ENCODE measurements around the gene TEX48. TPM values are rescaled to one million over a fixed set of nuclear protein-coding genes. Genes with fewer than 3 reads are reported as not detected.

Gene TEX48
- total RNA-seq, 2 experiments from 2014 or later: 0.70 to 0.80 TPM

GRCh38 chr9:114666401-114666800 lies 15.6 kb downstream of the TEX48 start:
- Mint-ChIP-seq H3K27me3 (peaks cover 16% of the 10 kb centered on the region), H3K9me3 (peaks cover 4% of the 10 kb centered on the region), H3K4me3 (no peak overlapping the region), H3K36me3 (no peaks in the 10 kb centered on the region), H3K27ac (no peak overlapping the region), H3K4me1 (peaks cover 17% of the 10 kb centered on the region)
- no peak for DNase-seq

GRCh38 chr9:114664181-114664580 lies 17.8 kb downstream of the TEX48 start:
- peaks cover 12% of the 10 kb centered on the region for H3K27me3 Mint-ChIP-seq
- no peak for DNase-seq
- H3K27ac Mint-ChIP-seq: no peak overlapping the region
- no peak overlapping the region for H3K4me3 Mint-ChIP-seq
- peaks cover 17% of the 10 kb centered on the region for H3K4me1 Mint-ChIP-seq
- H3K36me3 Mint-ChIP-seq: no peaks in the 10 kb centered on the region
- H3K9me3 Mint-ChIP-seq: no peaks in the 10 kb centered on the region

- H3K4me3 Mint-ChIP-seq: no peak overlapping the region
- H3K4me1 Mint-ChIP-seq: peaks cover 16% of the 10 kb centered on the region
- H3K27ac Mint-ChIP-seq: no peak overlapping the region
- no peaks in the 10 kb centered on the region for H3K9me3 Mint-ChIP-seq
- no peaks in the 10 kb centered on the region for H3K36me3 Mint-ChIP-seq
- H3K27me3 Mint-ChIP-seq: peaks cover 9% of the 10 kb centered on the region
- peak; percentile 62 for DNase-seq
Measured at GRCh38 chr9:114662081-114662989, 19.7 kb downstream of the TEX48 start.

- peak within 1 kb of the TSS; percentile 65 for H3K27ac Mint-ChIP-seq
- H3K4me1 Mint-ChIP-seq: peaks cover 15% of the 10 kb centered on the region
Measured at GRCh38 chr9:114657705-114658104, 24.3 kb downstream of the TEX48 start, which contains the start of gene TEX53. Gene TEX53 (minus strand): TSS chr9:114657805. CDS start chr9:114657774, 31 bp downstream.

GRCh38 chr9:114656301-114656700 lies 25.7 kb downstream of the TEX48 start:
- Mint-ChIP-seq H3K9me3 (no peaks in the 10 kb centered on the region), H3K27ac (no peak overlapping the region), H3K27me3 (no peaks in the 10 kb centered on the region), H3K4me3 (no peak overlapping the region), H3K36me3 (peaks cover 4% of the 10 kb centered on the region), H3K4me1 (peaks cover 17% of the 10 kb centered on the region)
- no peak for DNase-seq

More at GRCh38 chr9:114657705-114658104, 24.3 kb downstream of the TEX48 start, which contains the start of gene TEX53:
- Mint-ChIP-seq H3K9me3 (no peaks in the 10 kb centered on the region), H3K4me3 (no peak within 1 kb of the TSS), H3K36me3 (no peaks in the 10 kb centered on the region), H3K27me3 (peaks cover 4% of the 10 kb centered on the region)
- no peak for DNase-seq

DNA sequence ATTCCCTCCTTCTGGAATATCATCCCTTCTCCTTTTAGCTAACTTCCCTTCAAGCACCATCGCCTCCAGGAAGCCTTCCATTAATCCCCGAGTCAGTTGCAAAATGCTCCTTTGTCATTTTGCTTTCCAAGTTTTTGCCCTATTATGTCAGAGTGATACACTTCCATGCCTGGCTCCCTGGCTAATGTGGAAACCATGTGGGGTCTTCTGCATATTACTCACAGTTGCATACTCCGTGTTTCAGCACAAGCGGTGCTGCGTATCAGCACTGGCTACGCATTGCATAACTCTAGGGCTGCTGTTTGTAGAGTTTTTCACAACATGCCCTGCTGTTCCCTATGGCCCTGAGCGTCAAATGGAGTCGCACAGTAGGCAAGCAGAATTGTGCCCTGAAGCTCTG lies 26.3 kb downstream of the TEX48 start:
- DNase-seq: no peak
- no peaks in the 10 kb centered on the region for H3K27me3 Mint-ChIP-seq
- peaks cover 7% of the 10 kb centered on the region for H3K36me3 Mint-ChIP-seq
- H3K4me1 Mint-ChIP-seq: peaks cover 17% of the 10 kb centered on the region
- H3K9me3 Mint-ChIP-seq: no peaks in the 10 kb centered on the region
- H3K27ac Mint-ChIP-seq: no peak overlapping the region
- no peak overlapping the region for H3K4me3 Mint-ChIP-seq

- DNase-seq: peak; percentile 68
- H3K4me1 Mint-ChIP-seq: peaks cover 17% of the 10 kb centered on the region
- H3K27me3 Mint-ChIP-seq: no peaks in the 10 kb centered on the region
- peaks cover 15% of the 10 kb centered on the region for H3K36me3 Mint-ChIP-seq
- H3K9me3 Mint-ChIP-seq: no peaks in the 10 kb centered on the region
- no peak overlapping the region for H3K27ac Mint-ChIP-seq
- H3K4me3 Mint-ChIP-seq: no peak overlapping the region
Measured at GRCh38 chr9:114653556-114654159, 28.3 kb downstream of the TEX48 start.

GRCh38 chr9:114652776-114653555 lies 29.0 kb downstream of the TEX48 start:
- Mint-ChIP-seq H3K27ac (peak overlapping the region; percentile 28), H3K27me3 (no peaks in the 10 kb centered on the region), H3K9me3 (peaks cover 2% of the 10 kb centered on the region), H3K36me3 (peaks cover 21% of the 10 kb centered on the region), H3K4me3 (no peak overlapping the region), H3K4me1 (peaks cover 17% of the 10 kb centered on the region)
- DNase-seq: no peak

DNA sequence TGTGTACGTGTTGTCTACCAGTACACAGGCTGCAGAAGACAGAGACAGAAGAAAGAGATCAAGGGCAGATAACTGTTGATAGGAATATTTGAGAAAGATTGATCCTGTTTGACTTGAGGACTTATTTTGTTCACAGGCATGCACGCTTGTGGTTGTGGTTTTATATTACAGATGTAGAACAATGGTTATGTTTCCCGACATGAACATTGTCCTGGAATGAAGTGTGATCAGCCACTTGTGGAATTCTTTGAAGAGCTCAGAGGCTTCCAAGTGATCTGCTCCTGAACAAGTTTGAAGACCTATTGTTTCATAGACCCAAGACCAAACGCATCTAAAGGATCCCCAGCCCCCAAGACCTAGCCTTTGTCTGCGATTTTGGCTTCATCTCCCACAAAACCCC lies 38.1 kb downstream of the TEX48 start:
- no peak overlapping the region for H3K4me3 Mint-ChIP-seq
- no peak for DNase-seq
- H3K4me1 Mint-ChIP-seq: peaks cover 3% of the 10 kb centered on the region
- no peak overlapping the region for H3K27ac Mint-ChIP-seq
- peaks cover 44% of the 10 kb centered on the region for H3K36me3 Mint-ChIP-seq
- no peaks in the 10 kb centered on the region for H3K27me3 Mint-ChIP-seq
- peaks cover 5% of the 10 kb centered on the region for H3K9me3 Mint-ChIP-seq

GRCh38 chr9:114643001-114643400 lies 39.0 kb downstream of the TEX48 start:
- H3K4me1 Mint-ChIP-seq: peaks cover 3% of the 10 kb centered on the region
- H3K36me3 Mint-ChIP-seq: peaks cover 36% of the 10 kb centered on the region
- no peaks in the 10 kb centered on the region for H3K27me3 Mint-ChIP-seq
- no peak overlapping the region for H3K27ac Mint-ChIP-seq
- peaks cover 3% of the 10 kb centered on the region for H3K9me3 Mint-ChIP-seq
- DNase-seq: no peak
- no peak overlapping the region for H3K4me3 Mint-ChIP-seq

GRCh38 chr9:114641967-114642366 lies 40.0 kb downstream of the TEX48 start:
- H3K4me1 Mint-ChIP-seq: peaks cover 3% of the 10 kb centered on the region
- H3K4me3 Mint-ChIP-seq: no peak overlapping the region
- H3K9me3 Mint-ChIP-seq: no peaks in the 10 kb centered on the region
- no peaks in the 10 kb centered on the region for H3K27me3 Mint-ChIP-seq
- peak overlapping the region; percentile 49 for H3K27ac Mint-ChIP-seq
- peaks cover 33% of the 10 kb centered on the region for H3K36me3 Mint-ChIP-seq
- DNase-seq: no peak

DNA sequence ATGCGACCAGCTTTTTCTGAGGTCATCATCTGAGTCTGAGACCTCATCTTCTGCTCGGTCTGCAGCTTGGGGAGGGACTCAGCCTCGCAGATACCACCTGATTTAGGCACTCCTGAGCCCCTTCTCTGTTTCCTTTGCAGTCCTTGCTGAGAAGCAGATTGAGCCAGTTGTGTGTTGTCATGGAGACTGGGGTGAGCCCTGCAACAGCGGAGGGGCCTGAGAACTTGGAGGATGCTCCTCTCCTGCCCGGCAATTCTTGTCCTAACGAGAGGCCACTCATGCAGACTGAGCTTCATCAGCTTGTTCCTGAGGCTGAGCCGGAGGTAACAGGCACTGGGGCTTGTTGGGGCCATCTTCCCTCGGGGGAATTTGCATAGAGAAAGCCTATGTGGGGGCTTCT lies 43.6 kb downstream of the TEX48 start:
- no peaks in the 10 kb centered on the region for H3K9me3 Mint-ChIP-seq
- H3K4me3 Mint-ChIP-seq: no peak overlapping the region
- DNase-seq: no peak
- no peak overlapping the region for H3K27ac Mint-ChIP-seq
- no peaks in the 10 kb centered on the region for H3K27me3 Mint-ChIP-seq
- H3K36me3 Mint-ChIP-seq: peaks cover 25% of the 10 kb centered on the region
- peaks cover 3% of the 10 kb centered on the region for H3K4me1 Mint-ChIP-seq

- no peak overlapping the region for H3K4me3 Mint-ChIP-seq
- H3K36me3 Mint-ChIP-seq: peaks cover 14% of the 10 kb centered on the region
- DNase-seq: no peak
- H3K27ac Mint-ChIP-seq: no peak overlapping the region
- H3K9me3 Mint-ChIP-seq: no peaks in the 10 kb centered on the region
- H3K4me1 Mint-ChIP-seq: no peaks in the 10 kb centered on the region
- H3K27me3 Mint-ChIP-seq: no peaks in the 10 kb centered on the region
Measured at GRCh38 chr9:114634387-114634786, 47.6 kb downstream of the TEX48 start.

GRCh38 chr9:114633438-114634089 lies 48.4 kb downstream of the TEX48 start:
- Mint-ChIP-seq H3K9me3 (no peaks in the 10 kb centered on the region), H3K27ac (no peak overlapping the region), H3K4me3 (no peak overlapping the region), H3K36me3 (peaks cover 16% of the 10 kb centered on the region), H3K27me3 (no peaks in the 10 kb centered on the region), H3K4me1 (no peaks in the 10 kb centered on the region)
- DNase-seq: no peak
